ENCODE results near the gene EGFR. TPM values are rescaled to one million over a fixed set of nuclear protein-coding genes. Genes with fewer than 3 reads are reported as not detected.

EGFR gene
- polyA plus RNA-seq, 4 donors = 19.4 to 34.1 (median 31.0) TPM

GRCh38 chr7:55096323-55096722 is 77.5 kb downstream of the EGFR start:
- DNase-seq (ENCODE audit: low read depth in 4 of 4, low spot score in 3 of 4) = no peak

- DNase-seq (ENCODE audit: low read depth in 4 of 4, low spot score in 3 of 4) = no peak
These were observed 78.3 kb downstream of the EGFR start for GRCh38 chr7:55097100-55097499.

GRCh38 chr7:55099066-55099820 is 80.4 kb downstream of the EGFR start:
- no peak for DNase-seq (ENCODE audit: low read depth in 4 of 4, low spot score in 3 of 4)

- no peak for DNase-seq (ENCODE audit: low read depth in 4 of 4, low spot score in 3 of 4)
These were observed 81.2 kb downstream of the EGFR start for GRCh38 chr7:55099821-55100543.

GRCh38 chr7:55100544-55101327 is 81.9 kb downstream of the EGFR start:
- no peak for DNase-seq (ENCODE audit: low read depth in 4 of 4, low spot score in 3 of 4)

- DNase-seq (ENCODE audit: low read depth in 4 of 4, low spot score in 3 of 4) = no peak
These were observed 82.5 kb downstream of the EGFR start for GRCh38 chr7:55101359-55101758.

- DNase-seq (ENCODE audit: low read depth in 4 of 4, low spot score in 3 of 4) = no peak
These were observed 85.3 kb downstream of the EGFR start for GRCh38 chr7:55104123-55104522.

- DNase-seq (ENCODE audit: low read depth in 4 of 4, low spot score in 3 of 4) = no peak
These were observed 86.1 kb downstream of the EGFR start for GRCh38 chr7:55104712-55105433.

- no peak for DNase-seq (ENCODE audit: low read depth in 4 of 4, low spot score in 3 of 4)
These were observed 87.1 kb downstream of the EGFR start for GRCh38 chr7:55105952-55106351.

GRCh38 chr7:55107946-55108345 is 89.1 kb downstream of the EGFR start:
- DNase-seq (ENCODE audit: low read depth in 4 of 4, low spot score in 3 of 4) = no peak

- DNase-seq (ENCODE audit: low read depth in 4 of 4, low spot score in 3 of 4) = no peak
These were observed 89.6 kb downstream of the EGFR start for GRCh38 chr7:55108401-55108800.

- no peak for DNase-seq (ENCODE audit: low read depth in 4 of 4, low spot score in 3 of 4)
These were observed 90.0 kb downstream of the EGFR start for GRCh38 chr7:55108818-55109217.

GRCh38 chr7:55109404-55110167 is 90.8 kb downstream of the EGFR start:
- DNase-seq (ENCODE audit: low read depth in 4 of 4, low spot score in 3 of 4) = no peak

- DNase-seq (ENCODE audit: low read depth in 4 of 4, low spot score in 3 of 4) = no peak
These were observed 91.6 kb downstream of the EGFR start for GRCh38 chr7:55110282-55110992.

GRCh38 chr7:55110993-55111361 is 92.2 kb downstream of the EGFR start:
- no peak for DNase-seq (ENCODE audit: low read depth in 4 of 4, low spot score in 3 of 4)

GRCh38 chr7:55112056-55112455 is 93.2 kb downstream of the EGFR start:
- no peak for DNase-seq (ENCODE audit: low read depth in 4 of 4, low spot score in 3 of 4)

GRCh38 chr7:55113760-55114540 is 95.1 kb downstream of the EGFR start:
- DNase-seq (ENCODE audit: low read depth in 4 of 4, low spot score in 3 of 4) = no peak

- DNase-seq (ENCODE audit: low read depth in 4 of 4, low spot score in 3 of 4) = no peak
These were observed 98.5 kb downstream of the EGFR start for GRCh38 chr7:55117286-55117685.

- no peak for DNase-seq (ENCODE audit: low read depth in 4 of 4, low spot score in 3 of 4)
These were observed 99.6 kb downstream of the EGFR start for GRCh38 chr7:55118426-55118825.

All from left renal pelvis (tissue), 4 donors.